ENCODE measurements around the gene BCL2L2.

GRCh38 chr14:23319746-23320583 is 13.3 kb downstream of the BCL2L2 start:
- TF ChIP-seq CTCF (IDR thresholded peaks at IDR 0.05; ENCODE audit: insufficient read depth, low read length) (no peak), POLR2AphosphoS5 (IDR thresholded peaks at IDR 0.05; ENCODE audit: low read depth) (no peak), GABPA (IDR thresholded peaks at IDR 0.05; ENCODE audit: low read depth) (no peak), REST (IDR thresholded peaks at IDR 0.05; ENCODE audit: insufficient replicate concordance, low read depth) (no peak), SPI1 (IDR thresholded peaks at IDR 0.05; ENCODE audit: borderline replicate concordance, low read depth) (no peak)
